Hematopoietic multipotent progenitor cell treated with erythropoietin and hydrocortisone succinate and interleukin-3 and kit ligand, for 4 days (in vitro differentiated cells): ENCODE data around the gene SYCP2.

Source experiments
- DNase-seq: peaks from one replicate; pipeline ENCODE4 v3.0.0-alpha.2; 2015

SYCP2 gene

GRCh38 chr20:59944726-59945125 is 11.3 kb upstream of the SYCP2 start:
- no peak for DNase-seq

GRCh38 chr20:59942245-59942644 is 8.8 kb upstream of the SYCP2 start:
- no peak for DNase-seq

- DNase-seq, result no peak
Observed at GRCh38 chr20:59940956-59941294, 7.5 kb upstream of the SYCP2 start.

GRCh38 chr20:59940129-59940955 is 6.9 kb upstream of the SYCP2 start, which contains the start of the genes FAM217B and PPP1R3D:
Gene FAM217B, plus strand, starts transcription at chr20:59940389. Its CDS starts 3,555 bp downstream, at chr20:59943944.
Gene PPP1R3D, minus strand, starts transcription at chr20:59940305. Its CDS starts 374 bp downstream, at chr20:59939931.
- DNase-seq, result peak; percentile 98

GRCh38 chr20:59939879-59940128 is 6.4 kb upstream of the SYCP2 start:
- DNase-seq, result no peak

DNA sequence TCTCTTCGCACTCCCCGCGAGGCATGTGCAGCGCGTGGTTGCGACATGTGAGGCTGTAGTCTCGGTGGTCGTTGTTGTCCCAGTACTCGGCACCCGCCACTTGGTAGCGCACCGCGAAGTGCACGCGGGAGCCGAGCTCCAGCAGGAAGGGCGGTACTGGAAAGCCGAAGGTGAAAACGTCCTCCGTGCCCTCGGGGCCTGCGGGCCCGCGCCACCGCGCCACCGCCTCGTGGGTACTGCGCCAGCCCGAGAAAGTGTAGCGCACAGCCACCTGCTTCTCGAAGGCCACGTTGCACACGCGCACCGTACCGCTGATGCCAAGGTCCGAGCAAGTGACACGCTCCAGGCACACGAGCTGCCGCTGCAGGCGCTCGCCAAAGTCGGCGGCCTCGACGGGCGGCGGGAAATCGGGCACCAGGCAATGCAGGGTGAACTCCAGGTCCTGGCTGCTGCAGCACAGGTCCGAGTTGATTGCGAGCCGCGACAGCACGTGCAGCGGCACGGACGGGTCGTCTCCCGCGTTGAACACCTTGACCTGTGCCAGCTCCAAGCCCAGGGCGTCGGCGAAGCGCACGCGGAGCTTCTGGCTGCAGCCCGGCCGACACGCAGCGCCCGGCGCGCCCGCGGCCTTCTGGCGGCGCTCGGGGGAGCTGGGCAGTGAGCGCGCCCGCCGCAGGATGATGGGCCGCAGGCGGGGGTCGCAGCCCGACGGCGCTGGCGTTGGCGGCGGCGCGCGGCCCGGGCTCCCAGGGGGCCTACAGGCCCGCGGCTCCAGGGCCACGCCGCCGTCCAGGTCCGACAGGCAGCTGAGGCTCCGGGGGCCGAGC is 5.8 kb upstream of the SYCP2 start:
- no peak for DNase-seq

DNA sequence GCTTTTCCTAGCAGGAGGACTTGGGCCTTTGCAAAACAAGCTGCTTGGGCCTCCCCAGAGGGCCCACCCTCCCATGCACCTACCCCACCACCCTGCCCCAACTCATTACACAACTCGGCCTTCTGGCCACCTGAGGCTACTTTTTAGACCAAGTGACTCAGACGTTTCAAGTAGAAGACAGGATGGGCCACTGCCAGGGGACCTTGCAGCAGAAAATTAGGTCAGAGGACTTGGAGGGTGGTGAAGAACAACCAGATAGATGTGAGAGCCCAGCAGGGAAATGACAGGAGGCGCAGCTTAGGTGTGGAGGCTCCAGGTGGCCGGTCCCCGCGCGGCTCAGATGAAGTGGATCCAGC is 5.2 kb upstream of the SYCP2 start:
- no peak for DNase-seq

DNA sequence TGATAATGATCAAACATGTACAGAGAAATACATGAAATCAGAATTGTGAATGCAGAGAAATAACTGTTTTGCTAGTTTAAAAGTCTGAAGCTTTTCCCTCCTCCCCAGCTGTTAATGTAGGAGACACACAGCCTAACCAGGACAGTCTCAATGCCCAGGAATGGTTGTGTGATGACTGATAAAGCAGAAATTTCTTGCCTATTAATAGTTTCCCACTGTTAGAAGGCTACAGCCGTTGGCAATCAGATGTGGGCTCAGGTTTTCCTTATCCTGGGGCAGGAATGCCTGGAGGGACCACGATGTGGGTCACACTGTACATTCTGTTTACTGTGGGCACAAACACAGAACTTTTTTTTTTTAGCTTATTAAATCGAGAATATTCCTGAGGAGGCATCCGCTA is 4.8 kb upstream of the SYCP2 start:
- DNase-seq, result no peak

DNA sequence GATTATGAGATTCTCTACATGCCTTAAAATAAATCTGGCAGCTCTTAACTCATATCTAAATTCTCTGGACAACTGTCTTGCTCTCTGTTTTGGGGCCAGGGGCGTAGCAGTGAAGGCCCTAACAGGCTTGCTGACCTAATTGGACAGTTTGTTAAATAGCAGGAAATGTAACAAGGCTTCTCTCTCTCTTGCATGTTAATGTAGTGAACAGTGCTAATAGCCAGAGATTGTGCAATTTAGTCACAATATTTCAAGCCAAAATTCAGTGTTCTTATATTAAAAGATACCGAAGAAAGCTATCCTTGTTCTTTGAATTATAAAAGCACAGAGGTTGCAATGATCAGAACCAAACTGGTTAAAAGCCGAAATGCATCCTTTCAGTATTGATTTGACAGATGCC is 3.7 kb upstream of the SYCP2 start:
- DNase-seq, result peak; percentile 19

DNA sequence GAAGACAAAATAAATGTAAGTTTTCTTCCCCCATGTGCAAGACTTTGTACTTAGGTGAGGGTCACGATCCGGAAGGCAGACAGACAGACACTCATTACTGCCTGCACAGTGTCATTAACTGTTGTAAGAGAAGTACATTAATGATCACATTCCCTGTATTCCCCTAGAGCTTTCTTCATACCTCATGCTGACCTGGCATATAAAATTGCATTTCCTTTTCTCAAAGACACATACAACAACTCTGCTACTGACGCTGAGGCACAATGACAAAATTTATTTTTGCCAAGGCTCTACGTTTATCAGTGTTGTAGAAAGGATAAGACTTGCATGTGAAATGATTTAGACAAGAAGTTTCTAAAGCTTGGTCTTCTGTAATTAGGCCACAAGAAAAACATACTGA is 3.0 kb upstream of the SYCP2 start:
- DNase-seq, result no peak

DNA sequence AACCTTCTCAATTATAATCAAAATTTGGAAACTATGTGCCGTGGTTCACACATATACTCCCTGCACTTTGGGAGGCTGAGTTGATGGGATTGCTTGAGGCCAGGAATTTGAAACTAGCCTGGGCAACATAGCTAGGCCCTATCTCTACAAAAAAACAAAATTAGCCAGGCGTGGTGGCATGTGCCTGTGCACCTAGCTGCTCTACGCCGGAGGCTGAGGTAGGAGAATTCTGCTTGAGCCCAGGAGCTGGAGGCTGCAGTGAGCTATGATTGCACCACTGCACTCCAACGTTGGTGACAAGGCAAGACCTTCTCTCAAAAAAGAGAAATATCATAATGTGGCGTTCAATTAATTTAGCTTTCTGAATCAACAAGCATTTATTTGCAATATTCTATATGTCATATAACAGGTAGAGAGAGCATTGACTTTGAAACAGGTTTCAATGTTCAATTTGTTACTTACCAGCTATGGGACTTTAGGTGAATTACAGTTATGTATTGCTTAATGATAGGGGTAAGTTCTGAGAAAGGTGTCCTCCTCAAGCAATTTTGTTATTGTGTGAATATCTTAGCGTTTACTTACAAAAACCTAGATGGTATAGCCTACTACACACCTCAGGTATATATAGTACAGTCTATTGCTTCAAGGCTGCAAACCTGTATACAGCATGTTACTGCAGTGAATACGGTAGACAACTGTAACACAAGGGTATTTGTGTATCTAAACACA is 2.2 kb upstream of the SYCP2 start:
- no peak for DNase-seq

DNA sequence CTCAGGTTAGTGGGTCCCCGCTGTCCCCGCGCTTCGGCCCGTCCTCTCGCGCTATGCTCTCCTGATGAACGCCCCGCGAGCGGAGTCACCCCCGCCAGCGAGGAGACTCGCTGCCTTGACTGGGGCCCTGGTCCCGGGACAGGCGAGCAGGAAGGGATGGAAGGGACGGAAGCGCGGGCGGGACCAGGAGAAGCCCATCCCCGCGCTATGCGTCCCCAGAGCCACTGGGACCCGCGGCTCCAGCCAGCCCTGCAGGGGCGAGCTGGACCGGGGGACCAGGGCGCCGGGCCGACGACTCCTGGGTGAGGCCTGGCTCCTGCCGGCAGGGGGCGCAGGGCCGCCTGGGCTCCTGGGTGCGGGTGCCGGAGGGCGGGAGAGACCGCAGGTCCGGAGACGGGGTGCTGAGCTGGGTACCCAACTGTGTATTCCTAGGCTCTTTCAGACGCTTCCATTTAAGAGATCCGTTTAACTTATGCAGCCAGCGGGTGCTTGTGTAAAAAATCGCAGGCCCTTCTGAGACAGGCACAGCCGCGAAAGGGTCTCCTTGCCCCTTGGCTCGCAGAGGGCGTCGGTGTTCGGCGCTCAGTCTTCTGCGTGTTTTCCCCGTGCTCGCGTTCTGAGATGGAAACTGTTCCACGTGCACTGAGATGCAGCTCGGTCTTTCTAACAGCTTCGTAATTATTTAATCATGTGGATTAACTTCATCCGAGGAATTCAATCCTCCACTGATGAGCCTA is 580 bp upstream of the SYCP2 start:
- DNase-seq, result peak; percentile 83

- no peak for DNase-seq
Observed at GRCh38 chr20:59932616-59933295, 681 bp downstream of the SYCP2 start.

DNA sequence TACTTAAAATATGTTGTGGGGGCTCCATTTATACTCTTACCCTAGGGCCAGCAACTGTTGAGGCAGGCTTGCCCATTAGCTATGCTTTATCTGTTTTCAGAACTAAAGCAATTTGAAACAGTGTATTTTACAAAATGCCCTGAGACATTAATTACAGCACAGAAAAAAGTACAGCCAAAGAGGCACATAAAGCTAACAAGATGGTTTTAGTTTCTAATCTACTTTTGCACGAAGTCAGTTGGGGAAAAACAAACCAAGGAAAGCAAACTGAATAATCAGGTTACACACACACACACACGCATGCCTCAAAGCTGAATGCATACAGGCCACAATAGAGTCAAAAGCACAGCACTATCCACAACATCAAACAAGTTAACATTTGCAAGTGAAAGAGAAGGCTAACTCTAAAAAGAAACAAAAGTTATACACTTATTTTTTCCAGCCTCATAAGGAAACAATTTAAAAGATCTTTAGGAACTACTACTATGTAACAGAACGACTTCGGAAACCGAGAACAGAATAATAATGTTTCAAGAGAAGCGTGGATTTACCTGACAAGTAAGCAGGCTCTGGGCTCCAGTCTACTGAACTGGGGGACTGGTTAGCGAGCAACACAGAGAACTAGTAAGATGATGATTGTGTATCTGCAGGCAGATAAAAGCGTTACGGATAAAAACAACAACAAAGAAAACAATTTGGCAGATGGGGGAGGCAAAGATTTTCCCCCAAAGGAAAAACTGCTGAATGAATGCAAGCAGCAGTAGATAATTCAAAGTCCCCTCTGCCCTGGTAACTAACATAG is 1.7 kb downstream of the SYCP2 start:
- no peak for DNase-seq

- DNase-seq, result no peak
Observed at GRCh38 chr20:59925899-59926298, 7.5 kb downstream of the SYCP2 start.

DNA sequence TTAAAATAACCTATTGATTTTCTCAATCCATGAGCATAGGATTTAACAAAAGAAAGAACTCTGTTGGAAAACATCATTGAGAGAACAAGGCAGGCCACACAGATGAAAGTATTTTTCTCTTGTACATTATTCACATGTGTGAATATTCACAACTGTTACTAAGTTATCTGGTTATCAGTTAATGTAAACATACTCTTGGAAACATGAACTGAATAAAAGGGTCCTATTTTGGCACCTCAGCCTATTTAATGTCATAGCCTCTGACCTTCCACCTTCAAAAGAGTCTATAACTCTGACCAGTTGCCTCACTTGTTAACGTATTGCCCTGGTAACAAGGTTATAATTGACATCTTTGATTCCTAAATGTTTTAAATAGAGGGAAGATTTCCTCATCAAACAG is 8.1 kb downstream of the SYCP2 start:
- no peak for DNase-seq

DNA sequence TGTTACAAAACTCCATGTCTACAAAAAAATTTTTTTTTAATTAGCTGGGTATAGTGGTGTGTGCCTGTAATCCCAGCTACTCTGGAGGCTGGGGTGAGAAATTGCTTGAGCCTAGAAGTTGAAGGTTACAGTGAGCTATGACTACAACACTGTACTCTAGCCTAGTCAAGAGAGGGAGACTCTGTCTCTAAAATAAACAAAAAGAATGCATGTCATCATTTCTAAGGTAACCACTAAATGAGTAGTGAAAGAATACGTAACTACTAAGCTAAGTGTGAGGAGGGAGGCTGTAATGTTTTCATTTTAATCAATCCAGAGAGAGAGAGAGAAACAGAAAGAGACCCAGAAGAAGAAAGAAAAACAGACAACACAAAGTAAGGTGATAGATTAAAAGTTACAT is 9.9 kb downstream of the SYCP2 start:
- DNase-seq, result no peak

DNA sequence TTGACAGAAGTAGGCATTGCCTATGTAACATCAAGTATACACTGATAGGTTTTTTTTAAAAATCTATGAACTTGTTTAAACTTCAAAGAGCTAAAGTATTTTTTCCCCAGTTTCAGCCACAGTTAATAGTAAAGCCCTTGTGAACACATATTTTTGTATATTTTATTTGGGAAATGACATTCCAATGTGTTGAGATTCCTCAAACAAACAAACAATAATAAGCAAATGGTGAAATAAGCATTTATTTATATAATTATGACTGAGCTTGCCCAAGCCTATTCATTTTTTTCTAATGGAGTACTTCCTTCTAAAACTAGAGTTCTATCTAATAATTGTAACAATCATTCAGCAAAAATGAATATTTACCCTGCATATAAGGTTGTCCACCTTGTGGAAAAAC is 12.5 kb downstream of the SYCP2 start:
- DNase-seq, result no peak

- peak; percentile 64 for DNase-seq
Observed at GRCh38 chr20:59912609-59913008, 20.8 kb downstream of the SYCP2 start.

DNA sequence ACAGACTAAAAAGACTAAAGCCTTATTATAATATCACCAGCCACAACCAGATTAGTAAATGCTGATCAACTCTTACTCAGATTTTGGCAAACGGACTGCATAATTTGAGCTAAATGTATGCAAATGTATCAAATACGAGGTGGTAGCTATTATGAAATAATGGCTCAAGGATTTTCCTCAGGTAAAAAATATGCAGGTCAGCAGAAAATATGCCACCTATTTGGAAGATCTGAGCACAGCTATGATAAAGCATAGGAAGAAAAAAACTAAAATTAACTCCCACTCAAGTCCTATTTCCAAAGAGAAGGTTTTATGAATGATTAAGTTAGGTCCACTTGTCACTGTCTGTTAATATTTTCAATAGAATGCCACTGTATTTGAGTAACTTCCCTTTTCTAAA is 22.4 kb downstream of the SYCP2 start:
- DNase-seq, result no peak

DNA sequence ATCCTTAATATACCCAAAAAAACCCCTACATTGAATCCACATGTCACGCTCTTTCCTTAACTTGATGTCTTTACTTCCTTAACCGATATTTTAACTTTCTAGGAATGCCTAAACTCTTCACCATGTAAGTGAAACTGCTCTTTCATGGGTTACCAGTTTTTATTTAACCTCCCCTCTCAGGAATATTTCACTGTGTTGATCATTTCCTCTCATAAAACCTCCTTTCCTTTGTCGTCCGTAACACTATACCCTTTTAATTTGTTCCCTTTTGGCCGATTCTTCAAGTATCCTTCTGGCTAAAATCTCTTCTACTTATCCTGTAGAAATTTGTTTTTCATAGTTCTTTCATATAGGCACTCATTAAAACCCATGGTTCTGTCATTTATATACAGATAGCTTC is 24.6 kb downstream of the SYCP2 start:
- no peak for DNase-seq

- DNase-seq, result no peak
Observed at GRCh38 chr20:59903621-59904020, 29.8 kb downstream of the SYCP2 start.
